ENCODE measurements around the gene ZNF276. TPM values are rescaled to one million over a fixed set of nuclear protein-coding genes. Genes with fewer than 3 reads are reported as not detected.

Gene ZNF276
- total RNA-seq, 1 donor from 2014 or later, result 16.2 TPM

DNA sequence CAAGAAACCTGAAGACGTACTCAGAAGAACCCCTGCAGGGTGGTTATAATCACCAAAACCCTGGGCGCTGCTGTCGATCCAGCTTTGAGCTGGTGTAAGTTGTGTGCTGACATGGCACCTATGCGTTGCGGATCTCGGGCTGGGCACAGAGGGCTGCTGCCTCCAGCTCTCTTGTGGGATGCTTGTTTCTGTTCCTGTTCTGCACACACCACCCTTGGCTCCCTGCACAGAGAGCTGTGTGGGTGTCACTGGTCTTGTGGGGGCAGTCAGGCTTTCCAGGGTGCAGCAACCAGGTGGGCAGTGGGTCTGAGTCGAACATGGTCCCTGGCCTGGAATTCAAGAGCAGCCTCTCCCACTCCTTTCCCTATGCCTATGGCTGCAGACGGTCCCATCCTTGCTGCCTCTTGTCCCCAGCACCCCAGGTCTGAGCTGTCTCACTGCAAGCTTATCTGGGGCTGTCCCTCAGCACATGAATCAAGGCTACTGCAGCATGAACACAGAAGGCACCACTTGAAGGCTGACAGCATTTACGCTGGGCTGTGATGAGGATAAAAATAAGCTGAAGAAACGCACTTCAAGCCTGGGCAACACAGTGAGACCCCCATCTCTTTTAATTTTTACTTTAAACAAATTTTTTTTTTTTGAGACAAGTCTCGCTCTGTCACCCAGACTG, 20.1 kb downstream of the ZNF276 start:
- H3K4me3 Mint-ChIP-seq (ENCODE audit: unreplicated experiment), result no peak overlapping the region
- H3K9me3 Mint-ChIP-seq (ENCODE audit: low read depth), result no peaks in the 10 kb centered on the region
- peaks cover 3% of the 10 kb centered on the region for H3K4me1 Mint-ChIP-seq (ENCODE audit: low read depth)
- H3K36me3 Mint-ChIP-seq (ENCODE audit: low read depth), result peaks cover 17% of the 10 kb centered on the region
- TF ChIP-seq, protein P1, sequence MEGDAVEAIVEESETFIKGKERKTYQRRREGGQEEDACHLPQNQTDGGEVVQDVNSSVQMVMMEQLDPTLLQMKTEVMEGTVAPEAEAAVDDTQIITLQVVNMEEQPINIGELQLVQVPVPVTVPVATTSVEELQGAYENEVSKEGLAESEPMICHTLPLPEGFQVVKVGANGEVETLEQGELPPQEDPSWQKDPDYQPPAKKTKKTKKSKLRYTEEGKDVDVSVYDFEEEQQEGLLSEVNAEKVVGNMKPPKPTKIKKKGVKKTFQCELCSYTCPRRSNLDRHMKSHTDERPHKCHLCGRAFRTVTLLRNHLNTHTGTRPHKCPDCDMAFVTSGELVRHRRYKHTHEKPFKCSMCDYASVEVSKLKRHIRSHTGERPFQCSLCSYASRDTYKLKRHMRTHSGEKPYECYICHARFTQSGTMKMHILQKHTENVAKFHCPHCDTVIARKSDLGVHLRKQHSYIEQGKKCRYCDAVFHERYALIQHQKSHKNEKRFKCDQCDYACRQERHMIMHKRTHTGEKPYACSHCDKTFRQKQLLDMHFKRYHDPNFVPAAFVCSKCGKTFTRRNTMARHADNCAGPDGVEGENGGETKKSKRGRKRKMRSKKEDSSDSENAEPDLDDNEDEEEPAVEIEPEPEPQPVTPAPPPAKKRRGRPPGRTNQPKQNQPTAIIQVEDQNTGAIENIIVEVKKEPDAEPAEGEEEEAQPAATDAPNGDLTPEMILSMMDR (IDR thresholded peaks at IDR 0.05), result no peak
- H3K27me3 Mint-ChIP-seq (ENCODE audit: low read depth), result no peaks in the 10 kb centered on the region
- no peak overlapping the region for H3K27ac Mint-ChIP-seq (ENCODE audit: unreplicated experiment)
- no peak for DNase-seq (ENCODE audit: low spot score)

DNA sequence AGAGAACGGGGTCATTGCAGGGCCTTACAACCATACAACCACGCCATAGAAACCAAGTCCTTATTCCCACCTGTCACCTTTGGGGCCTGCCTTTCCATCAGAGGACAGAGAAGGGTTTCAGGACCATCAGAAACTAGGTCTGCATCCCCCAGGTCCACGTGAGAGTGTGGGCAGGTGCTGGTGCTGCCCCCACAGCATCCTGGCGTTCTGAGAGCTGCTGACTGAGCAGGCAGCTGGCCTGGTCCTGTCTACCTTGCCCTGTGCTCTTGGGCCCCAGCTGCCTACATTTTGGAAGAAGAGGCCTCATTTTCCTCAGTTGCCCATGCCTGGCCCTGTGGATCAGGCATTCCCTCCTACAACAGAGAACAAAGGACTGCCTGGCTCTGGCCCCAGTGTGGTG, 21.6 kb downstream of the ZNF276 start:
- no peak for DNase-seq (ENCODE audit: low spot score)
- Mint-ChIP-seq H3K9me3 (ENCODE audit: low read depth) (no peaks in the 10 kb centered on the region), H3K27me3 (ENCODE audit: low read depth) (no peaks in the 10 kb centered on the region), H3K4me1 (ENCODE audit: low read depth) (peaks cover 3% of the 10 kb centered on the region), H3K4me3 (ENCODE audit: unreplicated experiment) (no peak overlapping the region), H3K27ac (ENCODE audit: unreplicated experiment) (no peak overlapping the region), H3K36me3 (ENCODE audit: low read depth) (peaks cover 13% of the 10 kb centered on the region)
- TF ChIP-seq, protein P1 (IDR thresholded peaks at IDR 0.05), result no peak

GRCh38 chr16:89744813-89745212, 23.5 kb downstream of the ZNF276 start:
- H3K27me3 Mint-ChIP-seq (ENCODE audit: low read depth), result no peaks in the 10 kb centered on the region
- H3K4me3 Mint-ChIP-seq (ENCODE audit: unreplicated experiment), result no peak overlapping the region
- no peaks in the 10 kb centered on the region for H3K9me3 Mint-ChIP-seq (ENCODE audit: low read depth)
- TF ChIP-seq, protein P1 (IDR thresholded peaks at IDR 0.05), result no peak
- H3K27ac Mint-ChIP-seq (ENCODE audit: unreplicated experiment), result no peak overlapping the region
- peaks cover 3% of the 10 kb centered on the region for H3K4me1 Mint-ChIP-seq (ENCODE audit: low read depth)
- peaks cover 2% of the 10 kb centered on the region for H3K36me3 Mint-ChIP-seq (ENCODE audit: low read depth)
- peak; percentile 92 for DNase-seq (ENCODE audit: low spot score)

GRCh38 chr16:89746043-89746442, 24.7 kb downstream of the ZNF276 start:
- Mint-ChIP-seq H3K4me1 (ENCODE audit: low read depth) (peaks cover 3% of the 10 kb centered on the region), H3K27me3 (ENCODE audit: low read depth) (no peaks in the 10 kb centered on the region), H3K36me3 (ENCODE audit: low read depth) (no peaks in the 10 kb centered on the region), H3K27ac (ENCODE audit: unreplicated experiment) (no peak overlapping the region), H3K9me3 (ENCODE audit: low read depth) (no peaks in the 10 kb centered on the region), H3K4me3 (ENCODE audit: unreplicated experiment) (no peak overlapping the region)
- TF ChIP-seq, protein P1 (IDR thresholded peaks at IDR 0.05), result no peak
- no peak for DNase-seq (ENCODE audit: low spot score)

DNA sequence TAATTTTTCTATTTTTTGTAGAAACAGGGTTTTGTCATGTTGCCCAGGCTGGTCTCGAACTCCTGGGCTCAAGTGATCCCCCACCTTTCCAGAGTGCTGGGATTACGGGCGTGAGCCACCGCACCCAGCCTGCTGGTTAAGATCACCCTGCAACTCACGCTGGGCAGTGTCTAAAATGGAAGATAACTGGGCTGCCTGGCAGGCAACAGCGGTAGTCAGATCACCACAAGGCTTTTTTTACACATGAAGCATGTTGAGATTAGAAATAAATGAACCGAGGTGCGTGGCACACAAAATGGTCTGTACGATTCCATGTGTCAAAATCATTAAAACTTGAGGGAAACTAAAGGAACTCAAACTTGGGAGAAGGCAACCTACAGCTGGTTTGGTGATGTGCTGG, 26.7 kb downstream of the ZNF276 start:
- DNase-seq (ENCODE audit: low spot score), result no peak
- Mint-ChIP-seq H3K4me3 (ENCODE audit: unreplicated experiment) (no peak overlapping the region), H3K36me3 (ENCODE audit: low read depth) (no peaks in the 10 kb centered on the region), H3K9me3 (ENCODE audit: low read depth) (no peaks in the 10 kb centered on the region), H3K4me1 (ENCODE audit: low read depth) (no peaks in the 10 kb centered on the region), H3K27ac (ENCODE audit: unreplicated experiment) (no peak overlapping the region), H3K27me3 (ENCODE audit: low read depth) (no peaks in the 10 kb centered on the region)
- TF ChIP-seq, protein P1 (IDR thresholded peaks at IDR 0.05), result no peak

All from chondrocyte (in vitro differentiated cells).